ENCODE measurements around the gene OR2W1. TPM values are rescaled to one million over a fixed set of nuclear protein-coding genes. Genes with fewer than 3 reads are reported as not detected.

OR2W1 gene
- total RNA-seq, 4 donors from 2014 or later, result not detected

DNA sequence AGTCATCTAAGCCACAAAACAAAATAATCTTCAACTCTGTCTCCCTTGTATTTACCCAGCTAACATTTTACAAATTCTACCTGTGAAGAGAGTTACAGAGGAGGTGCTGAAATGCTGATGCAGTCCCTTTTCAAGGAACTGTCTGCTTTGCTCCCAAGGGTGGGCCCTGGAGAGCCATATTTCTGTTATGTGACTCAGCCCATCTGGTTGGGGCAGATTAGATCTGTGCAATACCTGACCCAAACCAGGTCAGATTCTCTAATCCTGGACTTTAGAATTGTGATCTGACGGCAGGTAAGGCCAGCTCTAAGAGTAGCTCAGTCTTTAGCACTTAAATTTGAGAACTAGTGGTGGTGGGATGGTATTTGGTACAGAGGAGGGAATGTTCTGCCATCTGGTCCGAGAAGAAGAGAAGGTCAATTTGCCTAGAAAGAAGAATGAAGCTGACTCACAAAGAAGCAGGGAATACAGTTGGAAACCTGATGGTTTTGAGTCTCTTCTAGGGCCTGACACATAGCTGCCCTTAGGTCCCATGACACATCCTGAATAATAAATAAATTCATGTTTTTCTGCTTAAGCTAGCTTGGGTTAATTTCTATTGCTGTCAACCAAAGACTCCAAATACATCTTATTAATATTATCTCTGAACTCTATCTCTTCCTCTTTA, 48.0 kb downstream of the OR2W1 start:
- TF ChIP-seq, protein P1, sequence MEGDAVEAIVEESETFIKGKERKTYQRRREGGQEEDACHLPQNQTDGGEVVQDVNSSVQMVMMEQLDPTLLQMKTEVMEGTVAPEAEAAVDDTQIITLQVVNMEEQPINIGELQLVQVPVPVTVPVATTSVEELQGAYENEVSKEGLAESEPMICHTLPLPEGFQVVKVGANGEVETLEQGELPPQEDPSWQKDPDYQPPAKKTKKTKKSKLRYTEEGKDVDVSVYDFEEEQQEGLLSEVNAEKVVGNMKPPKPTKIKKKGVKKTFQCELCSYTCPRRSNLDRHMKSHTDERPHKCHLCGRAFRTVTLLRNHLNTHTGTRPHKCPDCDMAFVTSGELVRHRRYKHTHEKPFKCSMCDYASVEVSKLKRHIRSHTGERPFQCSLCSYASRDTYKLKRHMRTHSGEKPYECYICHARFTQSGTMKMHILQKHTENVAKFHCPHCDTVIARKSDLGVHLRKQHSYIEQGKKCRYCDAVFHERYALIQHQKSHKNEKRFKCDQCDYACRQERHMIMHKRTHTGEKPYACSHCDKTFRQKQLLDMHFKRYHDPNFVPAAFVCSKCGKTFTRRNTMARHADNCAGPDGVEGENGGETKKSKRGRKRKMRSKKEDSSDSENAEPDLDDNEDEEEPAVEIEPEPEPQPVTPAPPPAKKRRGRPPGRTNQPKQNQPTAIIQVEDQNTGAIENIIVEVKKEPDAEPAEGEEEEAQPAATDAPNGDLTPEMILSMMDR (IDR thresholded peaks at IDR 0.05; ENCODE audit: low read depth), result no peak

DNA sequence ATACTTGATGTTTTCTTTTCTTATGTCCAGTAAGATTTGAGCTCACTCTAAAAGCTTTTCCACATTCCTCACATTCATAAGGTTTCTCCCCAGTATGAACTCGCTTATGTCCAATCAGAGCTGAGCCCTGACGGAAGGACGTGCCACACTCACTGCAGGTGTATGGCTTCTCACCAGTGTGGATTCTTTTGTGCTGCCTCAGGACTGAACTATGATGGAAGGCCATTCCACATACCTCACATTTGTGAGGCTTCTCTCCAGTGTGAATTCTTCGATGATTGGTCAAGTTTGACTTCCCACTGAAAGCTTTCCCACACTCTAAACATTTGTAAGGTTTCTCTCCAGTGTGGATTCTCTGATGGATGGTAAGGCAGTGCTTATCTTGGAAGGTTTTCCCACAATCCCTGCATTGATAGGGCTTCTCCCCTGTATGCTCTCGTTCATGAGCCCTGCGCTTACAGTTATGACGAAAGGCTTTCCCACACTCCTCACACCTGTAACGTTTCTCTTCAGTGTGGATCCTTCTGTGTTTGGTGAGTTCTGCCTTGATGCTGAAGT, 49.8 kb downstream of the OR2W1 start:
- TF ChIP-seq, protein P1 (IDR thresholded peaks at IDR 0.05; ENCODE audit: low read depth), result no peak

Other genes with a start within 250 kb of the OR2W1 start
- gene TRIM27, start 121.2 kb downstream of the OR2W1 start, total RNA-seq, result 10 to 100 TPM; 32.3 to 49.0 (median 42.4) TPM
- 1 to 10 TPM in 3 of 4 donors, not detected in 1; 1.0 to 2.4 (median 1.1) TPM for gene ZNF311, start 39.9 kb downstream of the OR2W1 start, total RNA-seq
- gene OR2B3, start 42.1 kb upstream of the OR2W1 start, total RNA-seq, result not detected
- gene OR2J1, start 54.3 kb upstream of the OR2W1 start, total RNA-seq, result not detected
- gene OR2J3, start 62.9 kb upstream of the OR2W1 start, total RNA-seq, result not detected
- not detected for gene OR2J2, start 125.7 kb upstream of the OR2W1 start, total RNA-seq

Data from subcutaneous adipose tissue (tissue), 4 donors.